Aorta (tissue), 5 donors: Measurements from ENCODE around the gene ZMYM2. TPM values are rescaled to one million over a fixed set of nuclear protein-coding genes. Genes with fewer than 3 reads are reported as not detected.

Experiments used
- ATAC-seq: fragments of 200-7000 bp; cut with Tn5 transposase; one replicate; pipeline ENCODE4 v1.9.1; 2022; ENCODE audit warnings: moderate library complexity; ENCODE audit not compliant: low FRiP score
- DNase-seq, 2 donors: peaks; one replicate each; pipeline ENCODE4 v3.0.0-alpha.2; 2020
- H3K27ac ChIP-seq, 2 donors: one replicate each; pipeline ENCODE4 v1.5.1; 2013; ENCODE audit warnings: low read length in 2 of 2, mild to moderate bottlenecking in 2 of 2, moderate library complexity in 2 of 2, control low read depth in 1 of 2, inconsistent platforms in 1 of 2, low read depth in 1 of 2
- H3K27me3 ChIP-seq, 2 donors: one replicate each; pipeline ENCODE4 v1.6.1; 2013; ENCODE audit warnings: control low read depth in 1 of 2, low read length in 1 of 2, mild to moderate bottlenecking in 1 of 2, moderate library complexity in 1 of 2; ENCODE audit not compliant: insufficient read depth in 2 of 2, control insufficient read depth in 1 of 2
- H3K36me3 ChIP-seq, 2 donors: one replicate each; pipeline ENCODE4 v1.6.1; 2013; ENCODE audit warnings: control low read depth in 1 of 2, low read length in 1 of 2, mild to moderate bottlenecking in 1 of 2; ENCODE audit not compliant: insufficient read depth in 2 of 2, control insufficient read depth in 1 of 2
- H3K4me1 ChIP-seq, 2 donors: one replicate each; pipeline ENCODE4 v1.6.1; 2013; ENCODE audit warnings: low read length in 2 of 2, control low read depth in 1 of 2, mild to moderate bottlenecking in 1 of 2, moderate library complexity in 1 of 2; ENCODE audit not compliant: insufficient read depth in 2 of 2, control insufficient read depth in 1 of 2
- H3K4me3 ChIP-seq, 2 donors: one replicate each; pipeline ENCODE4 v1.5.1; 2013; ENCODE audit warnings: low read length in 2 of 2, control low read depth in 1 of 2, mild to moderate bottlenecking in 1 of 2
- H3K9me3 ChIP-seq: one replicate; pipeline ENCODE4 v1.6.1; 2013; ENCODE audit warnings: mild to moderate bottlenecking, low read length; ENCODE audit not compliant: control insufficient read depth
- WGBS, 2 donors: extraction: QIAGEN DNeasy Blood & Tissue Kit; methylation state at CpG; one replicate each; pipeline ENCODE4 v1.1.7; 2013; 5-methylcytosine and 5-hydroxymethylcytosine counted together
- intact Hi-C, 2 donors: fragments of 100-400 bp; cut with DNase I; formaldehyde crosslinking; loops; one replicate each; pipeline versions ENCODE4 v1.14.2 to v1.15.0; 2022
- polyA plus RNA-seq, 2 donors: library from polyadenylated mRNA; stranded (reverse); fragments of 200-250 nt; gene quantifications; one replicate each; pipeline ENCODE4 v1.2.3, GENCODE V29; 2013
- total RNA-seq, 2 donors: library from RNA; stranded (reverse); fragmentation: NEBNext Ultra II Directional; extraction: Animal tissue kit (Norgen Biotek cat#: 25700); gene quantifications; one replicate each; pipeline ENCODE4 v1.2.1, GENCODE V29; 2021
- donor health status: healthy with polysubstance abuse.
- donor health status: Bipolar disorder and iron deficiency.
- donor health status: DM: no; HTN: no; CAD: no.
- donor health status: DM: no; HTN: no; CAD: no.
- donor health status: DM: yes; HTN: yes; CAD: no.

Gene ZMYM2
- total and polyA plus RNA-seq, 4 donors = 12.9 to 118 (median 56.8) TPM

DNA sequence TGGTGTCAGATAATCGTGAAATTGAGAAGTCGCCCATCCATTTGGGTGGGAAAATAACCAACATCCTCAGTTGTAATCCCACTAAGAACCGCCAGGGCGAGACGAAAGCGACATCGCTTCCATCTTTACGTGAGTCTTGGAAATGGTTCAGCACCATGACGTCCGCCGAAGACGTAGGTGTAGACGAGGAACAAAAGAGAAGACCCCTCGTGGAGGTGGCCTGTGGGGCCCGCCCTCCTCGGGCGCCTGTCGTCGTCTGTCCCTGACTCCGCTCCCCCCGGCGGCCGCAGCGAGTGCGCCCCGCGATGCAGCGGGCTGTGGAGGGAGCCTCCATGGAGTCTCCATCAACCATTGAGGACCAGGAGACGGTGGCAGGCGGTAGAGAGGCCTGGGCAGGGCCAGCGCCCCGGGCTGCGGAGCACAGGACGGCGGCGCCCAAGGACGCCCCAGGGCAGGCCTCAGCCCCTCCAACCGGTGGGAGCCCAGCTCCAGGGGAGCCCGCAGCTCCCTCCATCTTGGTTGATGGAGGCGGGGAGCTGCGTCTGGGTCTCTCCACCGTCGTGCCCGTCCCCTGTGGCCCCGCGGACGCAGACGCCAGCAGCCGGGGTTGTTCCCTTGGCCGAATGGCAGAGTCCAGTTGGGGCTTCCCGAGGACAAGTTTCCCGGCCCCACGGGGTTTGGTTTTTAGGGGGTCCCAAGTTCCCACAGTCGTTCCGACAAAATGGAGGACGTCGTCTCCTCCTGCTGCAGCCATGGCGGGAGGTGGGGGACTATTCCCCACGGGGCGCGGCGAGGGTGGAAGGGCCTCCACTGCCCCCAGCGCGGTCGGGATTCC is 990 bp upstream of the ZMYM2 start:
- intact Hi-C loops = loop anchor here (2.0 to 5.0 kb wide), 3 partner anchors 95 to 175 kb away; partner anchors contain the start of genes ZMYM5 (in 2 of the 2) and PSPC1 (in 1 of the 2)
- WGBS, 2 donors = 1 to 2% methylated on average over 63 to 65 of the region's 65 CpGs

DNA sequence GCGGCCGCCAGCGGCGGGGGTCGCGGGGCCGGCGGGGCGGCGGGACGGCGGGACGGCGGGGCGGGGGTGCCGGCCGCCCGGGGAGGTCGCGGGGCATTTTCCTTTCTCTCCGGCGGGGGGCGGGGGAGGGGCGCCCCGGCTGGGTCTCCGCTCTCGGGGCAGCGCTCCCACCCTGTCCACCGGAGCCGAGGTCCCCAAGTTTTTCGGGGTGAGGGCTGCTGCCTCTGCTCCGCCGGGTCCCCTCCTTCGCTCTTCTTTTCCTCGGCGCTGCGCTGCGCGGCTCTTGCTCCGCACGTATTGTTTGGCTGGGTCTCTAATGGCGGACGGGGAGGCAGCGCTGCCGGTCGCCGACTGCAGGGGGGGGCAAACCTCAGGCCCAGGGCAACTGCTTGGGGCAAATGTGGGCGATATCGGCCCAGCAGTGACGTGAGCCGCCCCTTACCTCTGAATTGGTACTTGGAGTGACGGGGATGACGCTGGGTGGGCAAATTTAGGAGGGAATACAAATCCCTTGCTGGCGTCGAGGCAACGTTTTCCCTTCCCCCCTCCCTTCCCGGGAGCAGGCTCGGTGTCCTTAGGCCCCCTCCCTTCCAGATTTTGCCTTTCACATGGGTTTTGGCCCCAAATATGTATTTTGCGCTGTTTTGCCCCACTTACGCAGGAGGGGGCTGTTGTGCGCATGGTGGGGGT is 759 bp downstream of the ZMYM2 start:
- WGBS, 2 donors = 0 to 1% methylated on average over 31 to 61 of the region's 61 CpGs
- no peaks in the 10 kb centered on the region for H3K36me3 ChIP-seq
- H3K9me3 ChIP-seq = no peaks in the 10 kb centered on the region
- no peaks in the 10 kb centered on the region for H3K27me3 ChIP-seq
- ATAC-seq = peak; percentile 44
- peak overlapping the region; percentile 83 to 95 for H3K4me3 ChIP-seq
- peak overlapping the region; percentile 95 to 96 for H3K27ac ChIP-seq
- no peaks in the 10 kb centered on the region for H3K4me1 ChIP-seq
- DNase-seq = peak; percentile 78 to 88
- intact Hi-C loops = loop anchor here (2.0 to 5.0 kb wide), 3 partner anchors 96 to 177 kb away; partner anchors contain the start of genes ZMYM5 (in 2 of the 2) and PSPC1 (in 1 of the 2)

More for the DNA sequence above, 990 bp upstream of the ZMYM2 start:
- Histone ChIP-seq H3K4me1 (no peaks in the 10 kb centered on the region), H3K4me3 (peak overlapping the region; percentile 58 to 65), H3K27ac (peak overlapping the region; percentile 52 to 79), H3K36me3 (no peaks in the 10 kb centered on the region), H3K9me3 (no peaks in the 10 kb centered on the region), H3K27me3 (no peaks in the 10 kb centered on the region)
- ATAC-seq (peak; percentile 54), DNase-seq (peak; percentile 83 to 89)

DNA sequence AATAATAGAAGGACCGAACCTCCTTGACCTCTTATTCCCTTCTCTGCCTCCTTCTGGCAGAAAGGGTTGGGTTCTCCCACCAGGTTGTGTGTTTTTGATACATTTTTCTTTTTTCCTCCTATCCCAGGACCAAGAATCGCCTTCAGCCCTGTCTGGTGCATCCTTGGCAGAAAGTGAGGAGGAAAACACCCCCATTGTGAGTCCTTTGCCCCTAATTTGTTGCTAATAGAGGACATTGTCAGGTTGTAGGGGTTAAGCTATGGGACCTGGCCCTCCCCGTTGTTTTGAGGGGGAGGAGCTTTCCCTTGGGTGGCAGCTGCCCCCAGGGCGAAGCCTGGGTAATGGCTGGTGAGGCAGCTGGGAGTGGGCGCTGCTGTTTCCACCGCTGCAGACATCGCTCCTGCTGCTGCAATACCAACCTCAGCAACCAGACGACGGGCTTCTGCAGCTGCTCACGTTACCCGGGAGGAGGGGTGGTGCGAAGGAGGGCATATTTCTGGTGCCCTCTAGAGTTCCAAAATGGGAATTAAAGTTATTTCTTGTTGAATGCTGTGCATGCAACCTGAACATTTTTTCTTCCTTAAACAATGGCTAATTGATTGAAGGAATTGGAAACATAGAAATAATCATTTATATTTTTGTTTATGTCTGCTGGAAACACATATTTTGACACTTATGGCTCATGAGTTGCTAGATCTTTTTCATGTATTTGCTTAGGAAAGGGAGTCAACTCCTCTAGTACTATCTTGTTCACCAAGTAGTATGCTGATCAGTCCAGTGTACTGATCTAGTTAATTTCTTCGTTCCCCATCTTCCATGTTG is 1.5 kb downstream of the ZMYM2 start:
- peak; percentile 90 to 92 for DNase-seq
- H3K4me1 ChIP-seq = no peaks in the 10 kb centered on the region
- H3K36me3 ChIP-seq = no peaks in the 10 kb centered on the region

DNA sequence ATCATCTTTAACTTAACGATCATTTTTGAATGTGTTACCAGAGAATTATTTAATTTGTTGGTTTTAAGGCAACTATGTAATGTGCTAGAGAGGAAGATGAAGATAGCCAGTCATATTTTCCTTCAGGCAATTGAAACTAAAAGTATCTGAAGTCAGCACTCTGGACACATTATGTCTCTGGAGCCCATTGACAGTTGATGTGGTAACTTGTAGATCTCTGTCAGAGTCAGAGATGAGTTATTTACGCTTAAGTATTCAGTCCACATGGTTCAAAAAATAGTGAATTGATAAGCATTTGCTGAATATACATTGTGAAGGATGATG is 2.1 kb downstream of the ZMYM2 start:
- no peaks in the 10 kb centered on the region for H3K9me3 ChIP-seq
- H3K36me3 ChIP-seq = no peaks in the 10 kb centered on the region
- H3K27me3 ChIP-seq = no peaks in the 10 kb centered on the region
- 64 to 73% methylated on average over 2 of the region's 2 CpGs for WGBS, 2 donors
- H3K4me1 ChIP-seq = no peaks in the 10 kb centered on the region
- H3K27ac ChIP-seq = no peak overlapping the region
- intact Hi-C loops = no loop called here
- ATAC-seq (no peak), DNase-seq (no peak)
- no peak overlapping the region for H3K4me3 ChIP-seq

More for the DNA sequence above, 1.5 kb downstream of the ZMYM2 start:
- no peaks in the 10 kb centered on the region for H3K27me3 ChIP-seq
- no peaks in the 10 kb centered on the region for H3K9me3 ChIP-seq
- ATAC-seq = peak; percentile 78
- WGBS, 2 donors = 3% methylated on average over 13 of the region's 13 CpGs
- intact Hi-C loops = loop anchor here (2.0 to 5.0 kb wide), 3 partner anchors 97 to 178 kb away; partner anchors contain the start of genes ZMYM5 (in 2 of the 2) and PSPC1 (in 1 of the 2)
- peak overlapping the region; percentile 83 to 95 for H3K4me3 ChIP-seq
- peak overlapping the region in 1 of 2 donors; percentile 95 for H3K27ac ChIP-seq

DNA sequence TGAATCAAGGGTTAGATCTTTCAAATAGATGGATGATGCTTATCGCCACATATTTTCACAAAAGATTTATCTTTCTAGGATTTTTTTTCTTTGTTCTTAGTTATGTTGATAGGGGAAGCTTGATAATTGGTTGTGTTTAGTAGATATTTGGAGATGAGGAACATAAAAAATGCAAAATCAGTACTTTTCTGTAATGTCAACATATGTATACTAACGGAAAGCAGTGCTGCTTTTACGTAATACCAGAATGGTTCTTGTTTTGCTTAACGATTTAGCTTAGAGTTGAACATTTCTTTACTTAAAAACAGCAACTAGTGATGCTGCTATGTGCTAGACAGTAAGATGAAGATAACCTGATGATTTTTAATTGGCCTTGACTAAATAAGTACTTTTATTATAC is 3.0 kb downstream of the ZMYM2 start:
- 27 to 33% methylated on average over 4 of the region's 4 CpGs for WGBS, 2 donors
- no peaks in the 10 kb centered on the region for H3K4me1 ChIP-seq
- H3K4me3 ChIP-seq = no peak overlapping the region
- H3K27me3 ChIP-seq = no peaks in the 10 kb centered on the region
- H3K9me3 ChIP-seq = no peaks in the 10 kb centered on the region
- intact Hi-C loops = no loop called here
- H3K36me3 ChIP-seq = no peaks in the 10 kb centered on the region
- ATAC-seq = no peak
- H3K27ac ChIP-seq = no peak overlapping the region
- DNase-seq = no peak

DNA sequence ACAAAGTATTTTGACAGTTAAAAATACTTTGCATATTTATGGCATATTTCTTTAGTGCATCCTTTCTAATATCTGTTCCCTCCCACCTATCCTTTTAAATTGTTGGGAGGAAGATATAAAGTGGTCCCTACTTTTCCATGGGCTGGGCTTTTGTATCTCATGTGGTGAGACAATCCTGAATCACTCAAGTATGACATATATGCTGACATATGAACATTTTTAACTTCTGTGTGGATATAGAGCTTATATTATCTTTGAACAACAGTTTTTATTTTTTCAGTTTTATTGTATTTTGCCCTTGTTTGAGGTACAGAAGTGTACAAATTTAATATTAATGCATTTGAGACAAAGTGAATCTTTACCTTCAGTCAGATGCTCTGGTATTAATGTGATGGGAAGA is 3.4 kb downstream of the ZMYM2 start:
- Histone ChIP-seq H3K4me3 (no peak overlapping the region), H3K4me1 (no peaks in the 10 kb centered on the region), H3K27me3 (no peaks in the 10 kb centered on the region), H3K9me3 (no peaks in the 10 kb centered on the region), H3K36me3 (no peaks in the 10 kb centered on the region), H3K27ac (no peak overlapping the region)
- DNase-seq (no peak), ATAC-seq (no peak)
- intact Hi-C loops = no loop called here

DNA sequence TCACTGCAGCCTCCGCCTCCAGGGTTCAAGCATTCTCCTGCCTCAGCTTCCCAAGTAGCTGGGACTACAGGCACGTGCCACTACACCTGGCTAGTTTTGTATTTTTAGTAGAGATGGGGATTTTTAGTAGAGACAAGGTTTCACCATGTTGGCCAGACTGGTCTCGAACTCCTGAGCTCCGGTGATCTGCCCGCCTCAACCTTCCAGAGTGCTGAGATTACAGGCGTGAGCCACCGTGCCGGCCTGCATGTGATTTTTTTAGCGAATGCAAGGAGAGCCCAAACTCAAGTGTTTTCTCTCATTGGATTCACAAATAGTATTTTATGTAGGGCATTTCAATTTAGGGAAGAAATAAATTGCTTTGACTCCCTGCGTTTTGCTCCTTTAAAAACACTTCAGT is 4.4 kb downstream of the ZMYM2 start:
- no peaks in the 10 kb centered on the region for H3K4me1 ChIP-seq
- ATAC-seq = no peak
- H3K27ac ChIP-seq = no peak overlapping the region
- DNase-seq = no peak
- H3K27me3 ChIP-seq = no peaks in the 10 kb centered on the region
- 58 to 71% methylated on average over 10 of the region's 10 CpGs for WGBS, 2 donors
- intact Hi-C loops = no loop called here
- H3K9me3 ChIP-seq = no peaks in the 10 kb centered on the region
- no peaks in the 10 kb centered on the region for H3K36me3 ChIP-seq
- no peak overlapping the region for H3K4me3 ChIP-seq

DNA sequence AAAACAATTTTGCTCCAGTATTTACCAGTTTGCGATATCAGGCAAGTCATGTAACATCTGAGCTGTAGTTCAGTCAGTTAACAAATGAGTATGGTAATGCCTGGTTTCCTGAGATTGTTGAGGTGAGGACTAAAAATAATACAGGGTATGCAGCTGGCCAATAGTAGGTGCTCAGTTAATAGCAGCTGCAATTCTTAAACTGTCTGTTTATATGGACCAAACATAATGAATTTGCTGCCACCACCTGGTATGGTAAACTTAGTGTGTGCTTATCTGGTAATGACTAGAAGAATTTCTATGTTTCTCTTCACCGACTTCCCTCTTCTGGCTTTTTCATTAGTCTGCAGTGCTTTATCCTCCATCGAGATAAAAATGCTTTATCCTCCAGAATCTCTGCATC is 9.1 kb downstream of the ZMYM2 start:
- H3K36me3 ChIP-seq = no peaks in the 10 kb centered on the region
- no peak for DNase-seq
- peaks cover 0 to 3% of the 10 kb centered on the region in 2 donors for H3K4me1 ChIP-seq
- no peak overlapping the region for H3K27ac ChIP-seq
- ATAC-seq = no peak
- H3K4me3 ChIP-seq = no peak overlapping the region
- WGBS, 2 donors = 87 to 95% methylated on average over 3 of the region's 3 CpGs
- intact Hi-C loops = no loop called here
- no peaks in the 10 kb centered on the region for H3K27me3 ChIP-seq
- no peaks in the 10 kb centered on the region for H3K9me3 ChIP-seq
